NB4 (cell line): ENCODE results near the gene TMCO4.

Source experiments
- CTCF ChIP-seq: IDR thresholded peaks from one replicate; pipeline ENCODE4 v1.5.1; 2012; ENCODE audit warnings: low read depth, low read length
- MYC ChIP-seq: IDR thresholded peaks from 2 replicates; pipeline ENCODE4 v1.6.1; 2011; ENCODE audit warnings: low read depth, low read length
- POLR2A ChIP-seq: IDR thresholded peaks from 2 replicates; pipeline ENCODE4 v1.6.1; 2011; ENCODE audit warnings: mild to moderate bottlenecking; ENCODE audit not compliant: insufficient read length; ENCODE audit errors: extremely low read depth

- TF ChIP-seq CTCF (no peak), POLR2A (no peak), MYC (no peak)
These were observed 55.4 kb downstream of the TMCO4 start for GRCh38 chr1:19744335-19744743.
